AG08395 (cell line): Measurements from ENCODE around the gene MAGEA3.
"Not testable (repeated sequence)": the region's sequence is repeated elsewhere in the genome, so short reads cannot be mapped to it uniquely, and the experiment has no call there.

Experiments
- DNase-seq: peaks from one replicate; pipeline ENCODE4 v3.0.0; 2012; ENCODE audit warnings: mixed read lengths, low spot score

The MAGEA3 gene

GRCh38 chrX:152697952-152698931 lies at the start of gene MAGEA3:
TSS of gene MAGEA3 (plus strand) at chrX:152698794. CDS start at chrX:152700833, 2,039 bp downstream.
- not testable (repeated sequence) for DNase-seq

- DNase-seq, result no peak
These were observed 46.5 kb upstream of the MAGEA3 start for GRCh38 chrX:152652060-152652459.

GRCh38 chrX:152652467-152652866 lies 46.1 kb upstream of the MAGEA3 start:
- no peak for DNase-seq

- no peak for DNase-seq
These were observed 42.5 kb upstream of the MAGEA3 start for GRCh38 chrX:152656087-152656486.

- DNase-seq, result no peak
These were observed 41.7 kb upstream of the MAGEA3 start for GRCh38 chrX:152656890-152657289.

GRCh38 chrX:152658302-152658701 lies 40.3 kb upstream of the MAGEA3 start:
- DNase-seq, result no peak

- DNase-seq, result no peak
These were observed 35.5 kb upstream of the MAGEA3 start for GRCh38 chrX:152663086-152663485.

- no peak for DNase-seq
These were observed 24.5 kb upstream of the MAGEA3 start for GRCh38 chrX:152674135-152674534.

GRCh38 chrX:152674652-152675051 lies 23.9 kb upstream of the MAGEA3 start:
- not testable (repeated sequence) for DNase-seq

GRCh38 chrX:152681012-152681411 lies 17.6 kb upstream of the MAGEA3 start:
- DNase-seq, result not testable (repeated sequence)

GRCh38 chrX:152700390-152700789 lies 1.8 kb downstream of the MAGEA3 start:
- DNase-seq, result not testable (repeated sequence)

GRCh38 chrX:152706500-152706899 lies 7.9 kb downstream of the MAGEA3 start:
- not testable (repeated sequence) for DNase-seq

- DNase-seq, result not testable (repeated sequence)
These were observed 10.6 kb downstream of the MAGEA3 start, which contains the start of gene CSAG2 for GRCh38 chrX:152709173-152709572. TSS of gene CSAG2 (minus strand) at chrX:152709273. CDS start at chrX:152709112, 161 bp downstream.

GRCh38 chrX:152713195-152713594 lies 14.6 kb downstream of the MAGEA3 start:
- not testable (repeated sequence) for DNase-seq

GRCh38 chrX:152713815-152714787 lies 15.5 kb downstream of the MAGEA3 start, which contains the start of gene MAGEA2B:
TSS of gene MAGEA2B (plus strand) at chrX:152714628. CDS start at chrX:152717107, 2,479 bp downstream.
- not testable (repeated sequence) for DNase-seq

GRCh38 chrX:152725409-152725808 lies 26.8 kb downstream of the MAGEA3 start:
- DNase-seq, result no peak

- no peak for DNase-seq
These were observed 34.8 kb downstream of the MAGEA3 start, which contains the start of the genes CSAG1 and MAGEA12 for GRCh38 chrX:152733261-152733975. TSS of gene CSAG1 (minus strand) at chrX:152733721. CDS start at chrX:152732460, 1,261 bp downstream. TSS of gene MAGEA12 (plus strand) at chrX:152733757. CDS start at chrX:152736162, 2,405 bp downstream.

- DNase-seq, result not testable (repeated sequence)
These were observed 35.7 kb downstream of the MAGEA3 start for GRCh38 chrX:152734143-152734858.

GRCh38 chrX:152735101-152735500 lies 36.5 kb downstream of the MAGEA3 start:
- DNase-seq, result no peak

GRCh38 chrX:152735860-152736511 lies 37.4 kb downstream of the MAGEA3 start:
- DNase-seq, result no peak
